ELR (cell line): ENCODE results near the gene PHLDB1.
A peak's percentile ranks its signal among the peaks of the same experiment; 100 is the strongest.
"Not testable (repeated sequence)": the region's sequence is repeated elsewhere in the genome, so short reads cannot be mapped to it uniquely, and the experiment has no call there.

Experiments used
- DNase-seq: peaks from one replicate; pipeline ENCODE4 v3.0.0-alpha.2; 2015; ENCODE audit warnings: low read depth

Gene PHLDB1

GRCh38 chr11:118688339-118688738 is 80.9 kb downstream of the PHLDB1 start:
- DNase-seq, result not testable (repeated sequence)

- DNase-seq, result no peak
These were observed 81.6 kb downstream of the PHLDB1 start for GRCh38 chr11:118688851-118689502.

- DNase-seq, result no peak
These were observed 82.1 kb downstream of the PHLDB1 start for GRCh38 chr11:118689503-118689851.

- peak; percentile 87 for DNase-seq
These were observed 82.6 kb downstream of the PHLDB1 start for GRCh38 chr11:118689852-118690552.

GRCh38 chr11:118690553-118691304 is 83.3 kb downstream of the PHLDB1 start:
- DNase-seq, result no peak

GRCh38 chr11:118691926-118692830 is 84.8 kb downstream of the PHLDB1 start:
- peak; percentile 75 for DNase-seq

GRCh38 chr11:118694185-118694584 is 86.8 kb downstream of the PHLDB1 start:
- DNase-seq, result no peak

GRCh38 chr11:118694771-118695170 is 87.4 kb downstream of the PHLDB1 start:
- no peak for DNase-seq

GRCh38 chr11:118696673-118697226 is 89.3 kb downstream of the PHLDB1 start:
- DNase-seq, result no peak

- no peak for DNase-seq
These were observed 89.9 kb downstream of the PHLDB1 start for GRCh38 chr11:118697346-118697745.

- no peak for DNase-seq
These were observed 92.2 kb downstream of the PHLDB1 start for GRCh38 chr11:118699506-118700220.

- no peak for DNase-seq
These were observed 96.2 kb downstream of the PHLDB1 start for GRCh38 chr11:118703563-118704106.

GRCh38 chr11:118705111-118705741 is 97.8 kb downstream of the PHLDB1 start:
- no peak for DNase-seq

GRCh38 chr11:118705791-118706545 is 98.6 kb downstream of the PHLDB1 start:
- no peak for DNase-seq

- DNase-seq, result no peak
These were observed 99.1 kb downstream of the PHLDB1 start for GRCh38 chr11:118706546-118706825.
